ENCODE measurements around the gene SHC3.

Gene SHC3

GRCh38 chr9:89153232-89154017 is 25.2 kb downstream of the SHC3 start:
- DNase-seq: no peak

- DNase-seq: no peak
Measured at GRCh38 chr9:89149726-89150125, 28.9 kb downstream of the SHC3 start.

GRCh38 chr9:89145097-89145496 is 33.5 kb downstream of the SHC3 start:
- DNase-seq: no peak

- DNase-seq: no peak
Measured at GRCh38 chr9:89144238-89144637, 34.4 kb downstream of the SHC3 start.

- no peak for DNase-seq
Measured at GRCh38 chr9:89143266-89143665, 35.4 kb downstream of the SHC3 start.

- DNase-seq: no peak
Measured at GRCh38 chr9:89139455-89139854, 39.2 kb downstream of the SHC3 start.

- no peak for DNase-seq
Measured at GRCh38 chr9:89138463-89139390, 39.9 kb downstream of the SHC3 start.

- no peak for DNase-seq
Measured at GRCh38 chr9:89137542-89138462, 40.8 kb downstream of the SHC3 start.

- no peak for DNase-seq
Measured at GRCh38 chr9:89135591-89136166, 42.9 kb downstream of the SHC3 start.

- no peak for DNase-seq
Measured at GRCh38 chr9:89134709-89135108, 43.9 kb downstream of the SHC3 start.

- DNase-seq: no peak
Measured at GRCh38 chr9:89122949-89123348, 55.7 kb downstream of the SHC3 start.

GRCh38 chr9:89120704-89121103 is 57.9 kb downstream of the SHC3 start:
- DNase-seq: no peak

GRCh38 chr9:89116805-89117192 is 61.8 kb downstream of the SHC3 start:
- no peak for DNase-seq

GRCh38 chr9:89116064-89116804 is 62.4 kb downstream of the SHC3 start:
- DNase-seq: no peak

- DNase-seq: no peak
Measured at GRCh38 chr9:89115426-89115825, 63.2 kb downstream of the SHC3 start.

- DNase-seq: no peak
Measured at GRCh38 chr9:89114741-89115140, 63.9 kb downstream of the SHC3 start.

- DNase-seq: no peak
Measured at GRCh38 chr9:89113851-89114250, 64.8 kb downstream of the SHC3 start.

GRCh38 chr9:89112243-89112642 is 66.4 kb downstream of the SHC3 start:
- DNase-seq: no peak

GRCh38 chr9:89109666-89110065 is 69.0 kb downstream of the SHC3 start:
- no peak for DNase-seq

GRCh38 chr9:89107406-89107805 is 71.2 kb downstream of the SHC3 start:
- DNase-seq: no peak

GRCh38 chr9:89106224-89106851 is 72.3 kb downstream of the SHC3 start:
- no peak for DNase-seq

Measured in hematopoietic multipotent progenitor cell treated with erythropoietin and hydrocortisone succinate and interleukin-3 and kit ligand, for 8 days (in vitro differentiated cells).